Activated CD4-positive, CD25-positive, alpha-beta regulatory T cell treated with anti-CD3 and anti-CD28 coated beads, Interleukin-2, amount 50 U/mL, for 72 hours (primary cell): ENCODE measurements around the gene SLC5A11.
"Not testable (repeated sequence)": the region's sequence is repeated elsewhere in the genome, so short reads cannot be mapped to it uniquely, and the experiment has no call there.

Source experiments
- DNase-seq: peaks from one replicate; pipeline ENCODE4 v3.0.0; 2021

The SLC5A11 gene

GRCh38 chr16:24837969-24838368 lies 7.8 kb upstream of the SLC5A11 start:
- DNase-seq: no peak

GRCh38 chr16:24838554-24839266 lies 7.1 kb upstream of the SLC5A11 start:
- DNase-seq: no peak

GRCh38 chr16:24839347-24839972 lies 6.3 kb upstream of the SLC5A11 start:
- no peak for DNase-seq

GRCh38 chr16:24841291-24841690 lies 4.5 kb upstream of the SLC5A11 start:
- DNase-seq: no peak

- DNase-seq: no peak
Measured at GRCh38 chr16:24844101-24845030, 1.4 kb upstream of the SLC5A11 start.

- DNase-seq: not testable (repeated sequence)
Measured at GRCh38 chr16:24845031-24845365, 765 bp upstream of the SLC5A11 start.

- DNase-seq: no peak
Measured at GRCh38 chr16:24846548-24847357, 990 bp downstream of the SLC5A11 start.

GRCh38 chr16:24847358-24847664 lies 1.5 kb downstream of the SLC5A11 start:
- no peak for DNase-seq

- no peak for DNase-seq
Measured at GRCh38 chr16:24848065-24848464, 2.3 kb downstream of the SLC5A11 start.

GRCh38 chr16:24849641-24850040 lies 3.9 kb downstream of the SLC5A11 start:
- no peak for DNase-seq

- no peak for DNase-seq
Measured at GRCh38 chr16:24850289-24850938, 4.7 kb downstream of the SLC5A11 start.

- no peak for DNase-seq
Measured at GRCh38 chr16:24851700-24852099, 5.9 kb downstream of the SLC5A11 start.

- no peak for DNase-seq
Measured at GRCh38 chr16:24852281-24852721, 6.5 kb downstream of the SLC5A11 start.

- DNase-seq: no peak
Measured at GRCh38 chr16:24853169-24853824, 7.5 kb downstream of the SLC5A11 start.

GRCh38 chr16:24853830-24854229 lies 8.1 kb downstream of the SLC5A11 start:
- no peak for DNase-seq

GRCh38 chr16:24854607-24855171 lies 8.9 kb downstream of the SLC5A11 start:
- no peak for DNase-seq

GRCh38 chr16:24855678-24856077 lies 9.9 kb downstream of the SLC5A11 start:
- no peak for DNase-seq

- not testable (repeated sequence) for DNase-seq
Measured at GRCh38 chr16:24856871-24857270, 11.1 kb downstream of the SLC5A11 start.

GRCh38 chr16:24858219-24859041 lies 12.7 kb downstream of the SLC5A11 start:
- peak; percentile 40 for DNase-seq

- no peak for DNase-seq
Measured at GRCh38 chr16:24861461-24861860, 15.7 kb downstream of the SLC5A11 start.
